GM21447 (cell line): Measurements from ENCODE around the gene TIMM17A.

Experiments
- ATAC-seq: cut with Tn5 transposase; IDR thresholded peaks from one replicate; pipeline ENCODE4 v1.9.1; 2021; ENCODE audit not compliant: unreplicated experiment

TIMM17A gene

GRCh38 chr1:201982623-201983379 is 27.5 kb downstream of the TIMM17A start, which contains the start of gene RNPEP:
Gene RNPEP, plus strand, starts transcription at chr1:201982648. Its CDS starts 19 bp downstream, at chr1:201982667.
- peak; percentile 66 for ATAC-seq

DNA sequence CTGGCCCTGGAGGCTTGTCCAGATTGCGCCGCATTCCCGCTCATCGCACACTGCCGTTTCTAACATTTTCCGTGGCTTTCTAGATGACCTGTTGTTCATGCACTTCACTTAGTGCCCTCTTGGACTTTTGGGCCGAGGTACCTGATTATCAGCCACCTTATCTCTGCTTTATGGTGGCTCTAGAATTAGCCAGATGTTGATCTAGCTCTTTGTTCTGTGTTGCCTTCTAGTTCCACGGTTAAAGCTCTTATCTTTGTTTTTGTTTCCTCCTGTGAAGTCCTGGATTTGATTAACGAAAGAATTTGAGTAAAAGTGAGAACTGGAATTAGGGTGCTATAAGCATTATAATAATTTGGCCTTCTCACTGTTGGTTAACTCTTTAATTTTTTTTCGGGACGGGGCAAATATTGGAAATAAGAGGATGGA is 28.1 kb downstream of the TIMM17A start:
- ATAC-seq, result no peak

DNA sequence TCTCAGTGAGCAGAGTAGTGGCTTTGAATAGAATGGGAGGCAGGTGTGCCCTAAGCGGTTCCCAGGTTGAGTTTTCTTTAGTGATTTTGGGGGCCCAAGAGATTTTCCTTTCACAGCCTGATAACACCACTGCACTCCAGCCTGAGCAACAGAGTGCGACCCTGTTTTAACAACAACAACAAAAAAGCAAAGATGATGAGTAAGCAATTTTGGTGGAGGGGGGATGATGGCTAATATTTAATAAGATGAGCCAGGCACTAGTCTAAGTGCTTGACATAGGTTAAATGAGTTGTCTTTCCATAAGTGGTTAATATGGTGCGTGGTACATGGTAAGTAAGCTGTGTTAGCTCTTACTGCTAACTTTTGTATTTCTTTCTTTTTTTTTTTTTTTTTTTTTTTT is 29.1 kb downstream of the TIMM17A start:
- no peak for ATAC-seq

GRCh38 chr1:201985355-201985754 is 30.1 kb downstream of the TIMM17A start:
- no peak for ATAC-seq

- ATAC-seq, result no peak
Measured at GRCh38 chr1:201988601-201989000, 33.3 kb downstream of the TIMM17A start.

GRCh38 chr1:201989354-201990128 is 34.2 kb downstream of the TIMM17A start:
- ATAC-seq, result no peak

- no peak for ATAC-seq
Measured at GRCh38 chr1:201990427-201990826, 35.1 kb downstream of the TIMM17A start.

- no peak for ATAC-seq
Measured at GRCh38 chr1:201999625-202000238, 44.4 kb downstream of the TIMM17A start.

GRCh38 chr1:202002507-202002906 is 47.2 kb downstream of the TIMM17A start:
- no peak for ATAC-seq

GRCh38 chr1:202004711-202005110 is 49.4 kb downstream of the TIMM17A start:
- ATAC-seq, result no peak

DNA sequence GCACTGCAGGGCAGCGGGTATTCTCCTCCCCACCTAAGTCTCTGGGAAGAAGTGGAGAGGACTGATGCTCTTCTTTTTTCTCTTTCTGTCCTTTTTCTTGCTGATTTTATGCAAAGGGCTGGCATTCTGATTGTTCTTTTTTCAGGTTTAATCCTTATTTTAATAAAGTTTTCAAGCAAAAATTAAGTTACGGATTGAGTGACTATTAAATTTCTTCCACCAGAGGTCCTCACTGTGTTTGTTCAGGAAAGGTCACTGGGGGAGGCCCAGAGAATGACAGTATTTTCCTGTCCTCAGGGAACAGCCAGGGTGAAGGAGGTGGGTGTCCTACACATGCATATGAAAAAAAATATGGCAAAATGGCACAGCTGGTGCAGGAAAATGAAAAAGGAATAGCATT is 50.7 kb downstream of the TIMM17A start:
- ATAC-seq, result no peak

DNA sequence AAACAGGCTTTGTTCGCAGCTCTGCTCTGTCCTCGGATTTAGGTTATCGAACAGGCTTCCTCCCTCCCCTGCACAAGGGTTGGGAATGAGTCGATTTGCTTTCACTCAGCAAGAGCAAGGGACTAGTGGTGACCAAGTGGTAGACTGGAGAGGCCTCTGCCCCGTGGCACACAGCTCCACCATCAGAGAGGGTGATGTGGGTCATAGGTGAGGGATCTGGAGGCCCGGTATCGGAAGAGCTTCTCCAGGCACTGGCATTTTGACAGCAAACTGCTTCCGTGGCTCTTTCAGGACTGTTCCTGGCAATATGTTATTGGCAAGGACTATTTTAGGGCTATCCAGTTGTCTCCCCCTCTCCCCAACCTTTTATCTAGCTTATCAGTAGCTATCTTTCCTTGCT is 52.0 kb downstream of the TIMM17A start:
- ATAC-seq, result no peak

DNA sequence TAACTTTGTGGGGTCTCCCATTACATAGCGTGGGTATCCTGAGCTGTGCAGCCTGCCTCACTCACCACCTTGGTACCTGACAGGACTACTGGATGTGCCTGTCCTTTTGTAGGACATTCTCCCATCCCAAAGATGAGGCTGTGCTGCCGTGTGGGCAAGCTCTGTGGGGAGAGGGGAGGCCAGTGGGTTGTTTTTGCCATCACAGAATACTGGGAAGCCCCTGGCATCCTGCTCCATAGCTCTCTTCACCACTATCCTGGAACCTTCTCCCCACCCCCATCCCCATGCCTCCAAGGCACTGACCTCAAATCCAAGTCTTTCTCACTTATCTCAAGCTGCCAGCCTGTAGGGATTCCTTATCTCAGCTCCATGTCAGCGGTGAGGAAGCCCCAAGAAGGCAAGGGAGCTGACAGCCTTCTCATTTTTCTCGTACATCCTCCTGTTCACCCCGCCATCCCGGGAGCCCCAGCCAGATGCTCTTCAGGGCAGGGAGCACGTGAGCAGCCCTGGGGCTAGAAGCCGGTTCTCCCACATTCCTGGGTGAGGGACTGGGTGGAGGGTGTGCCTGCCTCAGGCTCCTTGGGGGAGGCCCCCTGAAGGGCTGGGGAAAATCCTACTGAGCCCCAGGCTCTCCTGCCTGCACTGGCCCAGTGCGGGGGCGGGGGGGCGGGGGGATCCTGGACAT is 52.6 kb downstream of the TIMM17A start:
- no peak for ATAC-seq

DNA sequence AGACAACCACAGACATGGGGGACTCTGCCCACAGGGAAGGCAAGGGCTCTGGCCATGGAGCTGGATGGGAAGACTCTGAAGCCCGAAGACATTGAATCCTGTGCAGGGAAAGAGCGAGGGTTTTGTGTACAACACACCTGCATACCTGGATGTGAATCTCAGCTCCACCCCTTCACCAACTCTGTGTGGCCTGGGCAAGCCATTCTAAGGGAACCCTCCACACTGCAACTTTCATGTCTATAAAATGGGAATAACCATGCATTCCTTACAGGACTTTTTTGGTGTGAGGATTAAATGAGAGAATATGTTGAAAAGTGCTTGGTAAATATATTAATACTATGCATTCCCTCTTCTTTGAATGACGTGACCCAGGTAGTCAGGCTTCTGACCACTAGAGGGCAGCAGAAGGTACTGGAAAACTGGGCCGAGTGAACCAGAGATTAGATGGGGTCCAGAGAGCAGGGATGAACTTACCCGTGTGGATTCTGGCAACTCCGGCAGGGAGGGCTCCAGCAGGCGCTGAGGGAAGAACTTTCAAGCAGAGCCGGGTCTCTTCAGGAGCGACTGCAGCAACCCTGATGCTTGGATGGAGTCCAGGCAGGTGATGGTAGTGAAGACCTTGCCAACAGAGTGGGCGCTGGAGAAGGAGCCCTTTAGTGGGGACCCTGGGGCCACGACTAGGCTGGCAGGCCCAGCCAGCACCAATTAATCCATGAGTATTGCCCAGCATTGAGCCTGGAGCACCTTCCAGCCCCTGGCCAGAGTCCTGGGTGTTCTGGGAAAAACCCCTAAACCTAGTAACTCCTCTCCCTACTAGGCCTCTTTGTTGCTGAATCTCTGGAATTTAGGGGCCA is 54.2 kb downstream of the TIMM17A start:
- peak; percentile 57 for ATAC-seq

DNA sequence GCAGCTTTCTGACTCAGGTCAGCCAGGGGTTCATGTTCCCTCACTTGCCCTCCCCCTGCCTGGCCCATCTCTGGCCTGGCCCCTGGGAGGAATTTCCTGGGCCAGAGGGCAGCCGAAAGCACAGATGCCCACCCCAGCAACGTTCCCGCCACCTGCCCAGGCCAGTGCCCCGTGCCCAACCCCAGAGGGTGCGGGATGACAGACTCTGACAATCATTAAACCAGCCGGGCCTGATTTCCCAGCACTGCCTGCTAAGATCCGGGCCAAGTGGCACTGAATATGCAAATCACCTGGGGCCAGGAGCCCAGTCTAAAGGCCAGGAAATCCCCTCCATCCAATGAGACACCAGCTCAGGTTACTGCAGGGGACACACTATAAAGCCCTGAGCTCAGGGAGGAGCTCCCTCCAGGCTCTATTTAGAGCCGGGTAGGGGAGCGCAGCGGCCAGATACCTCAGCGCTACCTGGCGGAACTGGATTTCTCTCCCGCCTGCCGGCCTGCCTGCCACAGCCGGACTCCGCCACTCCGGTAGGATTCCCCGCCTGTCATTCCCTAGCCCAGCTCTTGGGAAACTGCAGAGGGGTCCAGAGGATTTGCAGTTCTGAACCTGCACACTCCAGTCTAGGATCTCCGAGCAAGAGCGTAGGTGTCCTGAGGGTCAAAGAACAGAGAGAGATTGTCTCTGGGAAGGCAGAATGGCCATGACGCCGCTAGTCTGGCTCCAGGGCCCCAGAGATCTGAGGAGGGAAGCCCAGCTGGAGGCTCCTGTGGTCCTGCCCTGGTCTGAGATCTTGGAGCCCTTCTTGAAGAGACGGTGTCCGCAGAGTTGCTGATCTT is 55.1 kb downstream of the TIMM17A start, which contains the start of gene ELF3:
Gene ELF3, plus strand, starts transcription at position 408 of the 836 bp plus-strand sequence. CDS start 550 bp downstream, outside the sequence.
- peak; percentile 77 for ATAC-seq

DNA sequence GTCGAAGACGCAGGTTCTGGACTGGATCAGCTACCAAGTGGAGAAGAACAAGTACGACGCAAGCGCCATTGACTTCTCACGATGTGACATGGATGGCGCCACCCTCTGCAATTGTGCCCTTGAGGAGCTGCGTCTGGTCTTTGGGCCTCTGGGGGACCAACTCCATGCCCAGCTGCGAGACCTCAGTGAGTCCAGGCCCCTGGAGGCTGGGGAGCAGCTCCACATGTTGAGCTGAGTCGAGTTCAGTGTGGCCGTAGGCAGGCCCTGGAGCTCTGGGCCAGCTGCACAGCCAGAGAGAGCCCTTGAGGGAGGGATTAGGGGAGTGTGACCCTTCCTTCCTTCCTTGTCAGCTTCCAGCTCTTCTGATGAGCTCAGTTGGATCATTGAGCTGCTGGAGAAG is 56.7 kb downstream of the TIMM17A start:
- ATAC-seq, result no peak

- no peak for ATAC-seq
Measured at GRCh38 chr1:202012544-202013478, 57.5 kb downstream of the TIMM17A start.

GRCh38 chr1:202013603-202014002 is 58.3 kb downstream of the TIMM17A start:
- no peak for ATAC-seq
